ENCODE measurements around the gene ATF7IP.

The ATF7IP gene

GRCh38 chr12:14495326-14495725, 129.8 kb downstream of the ATF7IP start:
- no peak for FAIRE-seq

- FAIRE-seq: no peak
Observed at GRCh38 chr12:14505626-14506596, 140.4 kb downstream of the ATF7IP start.

GRCh38 chr12:14510574-14510973, 145.1 kb downstream of the ATF7IP start:
- FAIRE-seq: no peak

DNA sequence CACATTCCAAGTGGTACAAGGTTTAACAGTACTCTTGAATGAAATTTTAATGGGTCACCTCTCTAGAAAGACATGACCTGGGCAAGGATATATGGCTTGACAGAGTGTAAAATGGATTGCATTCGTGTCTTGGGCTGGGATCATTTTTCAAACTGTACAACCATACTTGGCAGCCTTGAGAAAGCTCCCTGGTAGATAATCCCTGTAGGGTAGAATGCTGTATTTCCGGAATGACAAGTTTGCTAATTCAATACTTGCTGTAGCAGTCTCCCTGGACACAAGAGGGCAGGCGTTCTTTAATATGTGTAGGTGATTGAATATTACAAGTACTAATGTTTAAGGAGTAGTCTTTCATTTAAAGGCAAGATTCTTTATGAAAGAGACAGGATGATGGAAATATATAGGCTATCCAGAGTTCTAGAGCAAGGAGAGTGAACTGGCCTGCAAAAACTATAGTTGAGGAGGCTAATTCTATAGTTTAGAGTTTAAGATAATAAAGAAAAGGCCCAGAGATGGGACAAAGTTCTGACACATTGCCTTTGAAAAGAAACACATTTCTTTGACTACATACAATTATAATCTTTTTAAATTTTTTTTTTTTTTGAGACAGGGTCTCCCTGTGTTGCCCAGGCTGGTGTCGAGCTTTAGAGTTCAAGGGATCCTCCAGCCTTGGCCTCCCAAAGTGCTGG, 148.8 kb downstream of the ATF7IP start:
- no peak for FAIRE-seq

- FAIRE-seq: no peak
Observed at GRCh38 chr12:14514946-14515345, 149.5 kb downstream of the ATF7IP start.

- FAIRE-seq: no peak
Observed at GRCh38 chr12:14521822-14522221, 156.3 kb downstream of the ATF7IP start.

- FAIRE-seq: no peak
Observed at GRCh38 chr12:14525964-14526363, 160.5 kb downstream of the ATF7IP start.

DNA sequence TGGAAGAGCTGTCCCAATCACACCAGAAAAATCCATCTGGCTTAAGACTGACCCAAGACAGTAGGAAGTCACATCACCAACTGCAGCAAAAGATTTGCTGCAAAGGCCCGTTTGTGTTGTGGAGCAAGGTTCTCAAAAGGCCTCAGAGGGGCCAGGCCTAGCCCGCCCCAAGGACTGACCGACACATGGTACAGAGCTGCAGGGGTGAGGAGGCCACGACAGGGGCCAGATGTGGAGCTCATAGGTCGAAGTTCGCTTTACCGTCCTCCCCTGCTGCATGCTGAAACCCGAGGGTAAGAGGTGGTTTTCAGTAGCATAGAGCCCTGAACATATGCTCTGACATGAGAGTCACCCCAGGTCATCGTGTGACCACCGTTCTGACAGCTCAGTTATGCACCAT, 166.7 kb downstream of the ATF7IP start:
- no peak for FAIRE-seq

DNA sequence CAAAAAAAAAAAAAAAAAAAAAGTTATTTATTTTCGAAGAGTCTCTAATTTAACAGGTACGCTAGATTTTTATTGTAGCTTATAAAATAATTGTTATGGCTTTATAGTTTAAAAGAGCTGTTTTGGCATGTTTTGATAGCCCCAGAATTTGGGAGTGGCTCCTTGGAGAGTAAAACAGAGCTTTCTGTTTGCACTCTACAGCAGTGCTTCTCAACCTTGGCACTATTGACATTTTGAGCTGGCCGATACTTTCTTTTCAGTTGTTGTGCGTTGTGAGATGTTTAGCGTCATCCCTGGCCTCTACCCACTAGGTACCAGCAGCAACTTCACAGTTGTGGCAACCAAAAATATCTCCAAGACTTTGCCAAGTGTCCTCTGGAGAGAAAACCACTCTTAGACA, 171.6 kb downstream of the ATF7IP start:
- no peak for FAIRE-seq

DNA sequence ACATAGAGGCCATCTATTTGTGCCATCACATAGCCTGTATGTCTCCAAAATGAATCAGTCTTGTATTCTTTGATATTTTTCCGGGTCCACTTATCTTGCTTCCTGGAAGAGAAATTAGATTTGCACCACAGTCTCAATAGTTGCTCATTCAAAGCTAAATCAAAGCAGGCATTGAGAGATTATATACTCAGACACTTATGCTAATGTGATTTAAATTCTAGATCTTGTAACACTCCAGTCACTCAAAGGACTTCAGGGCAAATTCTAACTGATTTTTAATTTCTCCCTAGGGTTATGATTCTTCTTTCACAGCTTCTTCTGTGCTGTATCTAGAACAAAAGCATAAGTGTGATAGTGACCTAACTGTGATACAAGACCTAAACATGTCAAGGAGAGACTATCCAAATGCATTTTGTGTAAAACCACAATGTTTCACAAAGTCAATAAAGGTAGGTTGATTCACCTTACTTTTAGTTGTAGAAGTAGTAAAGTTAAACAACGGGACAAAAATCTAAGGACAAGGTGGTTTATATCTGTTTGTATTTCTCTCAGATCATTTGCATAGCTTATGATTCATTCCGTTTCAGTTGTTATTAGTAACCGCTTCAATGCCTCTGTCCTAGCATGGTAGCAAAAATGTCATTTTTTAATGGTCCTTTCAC, 175.4 kb downstream of the ATF7IP start:
- FAIRE-seq: no peak

- FAIRE-seq: no peak
Observed at GRCh38 chr12:14545144-14546124, 180.0 kb downstream of the ATF7IP start.

DNA sequence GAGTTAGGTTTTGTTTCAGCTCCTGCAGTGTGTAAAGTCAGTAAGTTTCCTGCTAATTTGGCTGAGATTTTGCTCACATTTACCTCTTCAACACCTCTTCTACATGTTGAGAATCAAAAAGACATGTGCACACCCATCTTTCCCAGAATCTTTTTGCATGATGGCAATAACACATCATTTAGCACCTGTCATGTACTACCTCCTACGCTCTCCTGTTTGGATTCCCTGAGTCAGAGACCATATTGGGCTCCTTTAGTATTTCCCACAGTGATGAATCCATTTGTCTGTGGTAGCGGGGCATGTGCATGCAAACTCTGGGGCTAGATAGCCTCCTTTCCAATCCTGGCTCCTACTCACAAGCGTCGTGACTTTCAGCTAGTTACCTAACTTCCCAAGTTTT, 182.1 kb downstream of the ATF7IP start:
- no peak for FAIRE-seq

GRCh38 chr12:14548609-14549008, 183.1 kb downstream of the ATF7IP start:
- FAIRE-seq: no peak

Data from TTC549 (cell line).